ENCODE results near the gene TOX2. TPM values are rescaled to one million over a fixed set of nuclear protein-coding genes. Genes with fewer than 3 reads are reported as not detected.

TOX2 gene
- total RNA-seq, 1 donor from 2014 or later: 5.0 TPM

DNA sequence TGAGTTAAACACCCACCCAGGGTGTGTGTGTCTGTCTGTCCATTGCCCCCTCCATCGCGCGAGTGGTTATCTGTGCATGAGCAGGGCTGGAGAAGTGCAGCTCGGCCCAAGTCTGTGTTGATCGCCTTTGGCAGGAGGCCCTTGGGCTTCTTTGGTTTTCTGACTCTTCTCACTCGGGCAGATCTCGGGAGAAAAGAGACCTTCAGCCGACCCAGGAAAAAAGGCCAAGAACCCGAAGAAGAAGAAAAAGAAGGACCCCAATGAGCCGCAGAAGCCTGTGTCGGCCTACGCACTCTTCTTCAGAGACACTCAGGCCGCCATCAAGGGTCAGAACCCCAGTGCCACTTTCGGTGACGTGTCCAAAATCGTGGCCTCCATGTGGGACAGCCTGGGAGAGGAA lies 139.5 kb downstream of the TOX2 start:
- H3K36me3 Mint-ChIP-seq (ENCODE audit: low read depth, unreplicated experiment): no peaks in the 10 kb centered on the region
- H3K9me3 Mint-ChIP-seq (ENCODE audit: unreplicated experiment): no peaks in the 10 kb centered on the region
- no peaks in the 10 kb centered on the region for H3K4me1 Mint-ChIP-seq (ENCODE audit: unreplicated experiment)
- H3K27me3 Mint-ChIP-seq (ENCODE audit: unreplicated experiment): peaks cover 2% of the 10 kb centered on the region
- no peak for TF ChIP-seq CTCF (IDR thresholded peaks at IDR 0.05; ENCODE audit: unreplicated experiment)
- DNase-seq (ENCODE audit: low spot score): no peak
- H3K27ac Mint-ChIP-seq (ENCODE audit: unreplicated experiment): no peak overlapping the region
- no peak overlapping the region for H3K4me3 Mint-ChIP-seq (ENCODE audit: unreplicated experiment)

GRCh38 chr20:44054849-44055248 lies 140.2 kb downstream of the TOX2 start:
- H3K27ac Mint-ChIP-seq (ENCODE audit: unreplicated experiment): no peak overlapping the region
- no peaks in the 10 kb centered on the region for H3K36me3 Mint-ChIP-seq (ENCODE audit: low read depth, unreplicated experiment)
- H3K27me3 Mint-ChIP-seq (ENCODE audit: unreplicated experiment): peaks cover 2% of the 10 kb centered on the region
- H3K9me3 Mint-ChIP-seq (ENCODE audit: unreplicated experiment): no peaks in the 10 kb centered on the region
- no peak overlapping the region for H3K4me3 Mint-ChIP-seq (ENCODE audit: unreplicated experiment)
- no peak for DNase-seq (ENCODE audit: low spot score)
- no peak for TF ChIP-seq CTCF (IDR thresholded peaks at IDR 0.05; ENCODE audit: unreplicated experiment)
- no peaks in the 10 kb centered on the region for H3K4me1 Mint-ChIP-seq (ENCODE audit: unreplicated experiment)

GRCh38 chr20:44056010-44056698 lies 141.5 kb downstream of the TOX2 start:
- Mint-ChIP-seq H3K4me1 (ENCODE audit: unreplicated experiment) (no peaks in the 10 kb centered on the region), H3K27me3 (ENCODE audit: unreplicated experiment) (peaks cover 2% of the 10 kb centered on the region), H3K27ac (ENCODE audit: unreplicated experiment) (no peak overlapping the region), H3K9me3 (ENCODE audit: unreplicated experiment) (no peaks in the 10 kb centered on the region), H3K4me3 (ENCODE audit: unreplicated experiment) (no peak overlapping the region), H3K36me3 (ENCODE audit: low read depth, unreplicated experiment) (no peaks in the 10 kb centered on the region)
- TF ChIP-seq CTCF (IDR thresholded peaks at IDR 0.05; ENCODE audit: unreplicated experiment): peak; percentile 49
- DNase-seq (ENCODE audit: low spot score): peak; percentile 65

- TF ChIP-seq CTCF (IDR thresholded peaks at IDR 0.05; ENCODE audit: unreplicated experiment): no peak
- Mint-ChIP-seq H3K36me3 (ENCODE audit: low read depth, unreplicated experiment) (no peaks in the 10 kb centered on the region), H3K27ac (ENCODE audit: unreplicated experiment) (no peak overlapping the region), H3K27me3 (ENCODE audit: unreplicated experiment) (peaks cover 2% of the 10 kb centered on the region), H3K4me1 (ENCODE audit: unreplicated experiment) (no peaks in the 10 kb centered on the region), H3K4me3 (ENCODE audit: unreplicated experiment) (no peak overlapping the region), H3K9me3 (ENCODE audit: unreplicated experiment) (no peaks in the 10 kb centered on the region)
- DNase-seq (ENCODE audit: low spot score): no peak
These were observed 143.3 kb downstream of the TOX2 start for GRCh38 chr20:44057698-44058675.

Data from endothelial cell (in vitro differentiated cells).